GM21515 (cell line): ENCODE data around the gene ACAD8.

Source experiments
- ATAC-seq: cut with Tn5 transposase; IDR thresholded peaks from one replicate; pipeline ENCODE4 v1.9.1; 2021; ENCODE audit not compliant: unreplicated experiment

The ACAD8 gene

DNA sequence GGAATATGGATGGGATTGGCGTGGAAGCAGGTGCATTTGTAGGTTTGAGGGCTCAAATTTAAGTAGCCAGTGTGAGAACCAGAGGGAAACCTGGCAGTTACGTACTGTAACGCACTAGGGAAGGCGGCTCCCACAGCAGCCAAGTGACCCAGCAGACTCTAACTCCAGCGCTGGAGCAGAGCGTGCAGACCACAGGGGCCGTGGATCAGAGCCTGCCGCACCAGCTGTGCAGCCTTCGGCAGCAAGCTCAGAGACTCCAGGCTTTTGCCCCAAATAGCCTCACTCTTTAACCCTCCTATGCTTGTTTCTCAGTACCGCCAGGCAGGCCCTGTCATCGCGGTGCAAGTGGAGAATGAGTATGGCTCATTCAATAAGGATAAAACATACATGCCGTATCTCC lies 35.1 kb downstream of the ACAD8 start:
- ATAC-seq: no peak

DNA sequence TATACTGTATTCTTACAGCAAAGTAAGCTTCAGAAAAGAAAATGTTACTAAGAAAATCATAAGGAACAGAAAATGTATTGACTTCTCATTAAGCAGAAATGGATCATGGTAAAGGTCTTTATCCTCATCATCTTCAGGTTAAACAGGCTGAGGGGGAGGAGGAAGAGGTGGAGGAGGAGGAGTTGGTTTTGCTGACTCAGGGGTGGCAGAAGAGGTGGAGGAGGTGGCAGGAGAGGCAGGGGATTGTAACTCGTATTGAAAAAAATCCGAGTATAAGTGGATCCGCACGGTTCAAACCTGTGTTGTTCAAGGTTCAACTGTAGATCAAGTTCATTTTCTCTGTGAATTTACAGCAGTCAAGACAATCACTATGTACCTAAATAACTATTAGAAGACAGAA lies 35.8 kb downstream of the ACAD8 start:
- no peak for ATAC-seq

DNA sequence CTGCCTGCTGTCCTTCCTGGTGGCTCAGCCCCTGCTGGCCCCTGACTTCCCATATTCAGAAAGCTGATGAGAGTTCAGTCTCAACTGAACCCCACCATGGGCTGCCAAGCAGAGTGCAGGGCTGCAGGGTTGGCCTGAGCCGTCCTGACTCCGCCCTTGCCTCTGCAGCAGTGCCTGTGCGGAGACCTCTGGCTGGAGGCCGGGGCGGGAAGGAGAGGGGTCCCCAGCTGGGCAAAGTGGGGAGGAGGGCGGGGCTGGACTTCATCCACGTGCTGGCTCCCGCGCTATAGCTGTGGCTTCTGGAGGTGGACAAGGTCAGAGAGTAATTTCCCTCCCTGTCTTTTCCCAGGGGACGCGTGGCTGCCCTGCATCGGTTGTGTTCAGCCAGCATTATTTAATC lies 36.4 kb downstream of the ACAD8 start:
- no peak for ATAC-seq

DNA sequence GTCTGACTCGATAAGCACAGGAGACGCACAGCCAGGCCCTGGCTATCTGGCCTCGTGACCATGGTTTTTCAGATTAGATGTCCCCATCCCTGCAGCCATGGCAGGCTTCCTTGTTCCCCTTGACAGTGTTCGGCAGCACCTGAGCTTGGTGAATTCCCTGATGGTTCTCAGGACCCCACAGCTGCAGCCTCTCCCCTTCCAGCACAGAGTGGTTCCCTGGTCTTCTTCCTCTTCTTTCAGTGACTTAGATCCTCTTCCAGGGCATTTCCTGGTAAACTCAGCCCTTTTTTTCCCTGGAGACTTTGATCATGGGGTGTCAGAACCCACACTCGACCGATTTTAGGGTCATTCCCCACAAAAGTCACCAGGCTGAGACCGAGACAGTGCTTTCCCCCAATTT lies 37.3 kb downstream of the ACAD8 start:
- no peak for ATAC-seq

DNA sequence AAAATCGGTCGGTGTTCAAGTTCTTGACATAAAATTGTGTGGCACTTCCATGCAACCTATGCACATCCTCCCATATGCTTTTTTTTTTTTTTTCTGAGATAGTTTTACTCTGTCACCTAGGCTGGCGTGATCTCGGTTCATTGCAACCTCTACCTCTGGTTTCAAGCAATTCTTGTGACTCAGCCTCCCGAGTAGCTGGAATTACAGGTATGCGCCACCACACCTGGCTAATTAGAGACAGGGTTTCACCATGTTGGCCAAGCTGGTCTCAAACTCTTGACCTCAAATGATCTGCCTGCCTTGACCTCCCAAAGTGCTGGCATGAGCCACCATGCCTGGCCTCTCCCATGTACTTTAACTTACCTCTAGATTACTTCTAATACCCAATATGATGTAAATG lies 37.8 kb downstream of the ACAD8 start:
- no peak for ATAC-seq

DNA sequence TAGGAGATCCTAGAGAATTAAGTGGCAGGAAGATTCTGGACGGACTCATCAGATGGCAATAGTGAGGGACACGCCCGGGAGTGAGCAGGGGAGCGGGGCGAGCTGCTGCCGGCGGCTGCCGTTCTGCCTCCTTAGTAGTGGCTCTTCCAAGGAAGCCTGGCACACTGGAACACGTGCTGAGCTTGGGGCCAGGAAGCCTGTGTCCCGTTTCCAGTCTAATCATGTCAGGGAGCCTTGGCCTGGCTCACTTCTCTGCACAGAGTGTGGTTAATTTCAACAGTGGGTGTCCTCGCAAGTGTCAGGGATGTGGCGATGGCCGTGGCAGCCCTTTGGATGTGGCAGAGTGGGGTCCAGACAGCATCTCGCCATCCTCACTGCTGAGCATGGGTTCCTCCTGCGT lies 39.3 kb downstream of the ACAD8 start:
- ATAC-seq: no peak

DNA sequence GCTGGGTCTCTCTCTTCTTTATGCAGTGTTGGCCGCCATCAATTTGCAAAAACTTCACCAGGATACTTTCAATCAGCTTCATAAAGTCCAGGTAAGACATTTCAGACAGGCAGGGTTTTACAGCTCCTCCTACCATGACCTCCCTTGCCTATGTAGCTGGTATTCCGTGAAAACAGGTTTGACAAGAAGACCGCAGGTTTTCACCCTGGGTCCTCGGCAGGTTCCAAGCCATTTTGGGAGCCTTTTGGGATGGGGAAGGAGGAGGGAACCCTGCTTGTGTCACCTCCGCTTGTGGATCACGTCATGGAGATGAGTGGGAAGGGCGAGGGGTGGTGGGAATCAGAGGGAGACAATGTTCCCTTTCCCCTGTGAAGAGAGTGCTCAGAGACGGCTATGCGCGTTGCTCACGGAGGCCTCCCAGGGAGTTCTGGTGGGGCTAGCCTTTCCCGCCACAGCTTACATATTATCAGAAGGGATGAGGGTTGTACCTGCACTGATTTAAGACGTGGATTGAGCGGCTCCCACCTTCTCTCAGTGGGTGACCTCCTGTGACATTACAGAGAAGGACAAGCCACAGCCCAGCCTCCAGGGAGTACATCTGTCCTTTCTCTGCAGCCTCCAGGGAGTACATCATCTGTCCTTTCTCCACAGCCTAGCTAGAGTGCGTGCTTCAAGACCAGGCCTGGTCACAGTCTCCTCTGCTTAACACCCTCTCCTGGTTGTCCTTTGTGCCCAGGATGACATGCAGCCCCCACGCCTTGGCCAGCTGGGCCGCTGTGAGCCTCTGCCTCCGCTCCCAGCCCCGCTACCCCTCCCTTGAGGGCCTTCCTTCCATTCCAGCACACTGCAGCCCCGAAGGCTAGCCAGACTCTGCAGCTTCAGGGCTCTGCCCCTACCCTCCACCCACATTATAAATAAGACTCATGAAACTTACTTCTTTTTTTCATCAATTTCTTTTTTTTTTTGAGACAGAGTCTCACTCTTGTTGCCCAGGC lies 40.0 kb downstream of the ACAD8 start:
- ATAC-seq: no peak

DNA sequence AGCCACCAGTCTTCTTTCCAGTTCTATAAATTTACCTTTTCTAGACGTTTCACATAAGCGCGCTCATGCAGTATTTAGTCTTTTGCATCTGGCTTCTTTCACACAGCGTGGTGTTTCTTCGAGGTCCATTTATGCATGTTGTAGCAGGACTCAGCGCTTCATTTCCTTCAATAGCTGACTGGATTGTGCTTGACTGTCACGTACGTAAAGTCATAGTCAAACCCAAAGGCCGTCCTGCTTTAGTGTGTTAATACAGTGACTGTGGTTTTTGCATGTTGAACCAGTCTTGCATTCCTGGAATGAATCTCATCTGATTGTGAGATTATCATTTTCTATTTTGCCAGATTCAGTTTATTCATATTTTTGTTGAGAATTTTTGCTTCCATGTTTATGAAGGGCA lies 41.3 kb downstream of the ACAD8 start:
- no peak for ATAC-seq

DNA sequence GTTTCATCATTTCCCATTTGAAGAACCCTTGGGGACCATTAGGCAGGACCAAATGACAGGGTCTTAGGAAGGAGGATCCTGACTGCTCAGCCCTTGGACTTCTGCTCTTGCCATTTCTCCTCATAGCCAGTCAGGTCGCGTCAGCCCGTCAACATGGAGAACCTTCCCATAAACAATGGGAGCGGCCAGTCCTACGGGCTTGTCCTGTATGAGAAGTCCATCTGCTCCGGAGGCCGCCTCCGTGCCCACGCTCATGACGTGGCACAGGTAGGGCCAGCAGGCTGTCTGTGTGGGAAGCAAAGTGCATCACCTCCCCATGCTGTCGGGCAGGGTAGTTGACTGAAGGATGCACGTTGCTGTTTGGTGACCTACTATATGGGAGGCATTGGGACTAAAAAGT lies 58.9 kb downstream of the ACAD8 start:
- ATAC-seq: no peak

DNA sequence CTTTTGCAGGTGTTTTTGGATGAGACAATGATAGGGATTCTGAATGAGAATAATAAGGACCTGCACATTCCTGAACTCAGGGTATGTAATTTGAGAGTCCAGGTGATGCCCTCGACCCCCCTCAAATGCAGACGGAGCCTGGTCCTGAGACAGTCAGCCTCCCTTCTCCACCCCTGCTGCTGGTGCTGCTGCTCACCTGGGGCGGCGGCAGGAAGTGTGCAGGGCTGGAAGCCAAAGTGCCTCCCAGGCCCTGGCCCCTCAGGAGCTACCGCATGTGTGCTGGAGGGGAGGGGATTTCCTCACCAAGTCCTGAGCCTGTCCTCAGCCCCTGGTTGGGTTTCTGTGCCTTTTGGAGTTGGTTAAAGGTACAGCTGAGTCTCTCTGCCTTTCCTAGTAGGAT lies 59.4 kb downstream of the ACAD8 start:
- no peak for ATAC-seq

DNA sequence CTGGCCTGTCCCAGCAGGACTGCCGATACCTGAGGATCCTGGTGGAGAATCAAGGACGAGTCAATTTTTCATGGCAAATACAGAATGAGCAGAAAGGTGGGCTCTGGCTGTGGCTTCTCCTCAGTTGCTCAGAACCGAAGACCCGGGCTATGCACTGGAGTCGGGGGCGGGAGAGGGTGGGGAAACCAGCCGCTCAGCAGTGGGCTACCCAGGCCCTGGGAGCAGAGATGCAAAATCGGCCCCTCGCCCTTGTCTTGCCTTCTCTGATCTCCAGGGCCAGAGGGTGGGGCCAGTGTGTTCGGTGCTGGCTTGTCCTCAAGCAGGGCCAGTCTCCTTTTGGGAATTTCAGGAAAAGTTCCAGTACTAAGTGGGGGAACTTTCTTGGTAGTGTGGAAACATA lies 60.0 kb downstream of the ACAD8 start:
- no peak for ATAC-seq

DNA sequence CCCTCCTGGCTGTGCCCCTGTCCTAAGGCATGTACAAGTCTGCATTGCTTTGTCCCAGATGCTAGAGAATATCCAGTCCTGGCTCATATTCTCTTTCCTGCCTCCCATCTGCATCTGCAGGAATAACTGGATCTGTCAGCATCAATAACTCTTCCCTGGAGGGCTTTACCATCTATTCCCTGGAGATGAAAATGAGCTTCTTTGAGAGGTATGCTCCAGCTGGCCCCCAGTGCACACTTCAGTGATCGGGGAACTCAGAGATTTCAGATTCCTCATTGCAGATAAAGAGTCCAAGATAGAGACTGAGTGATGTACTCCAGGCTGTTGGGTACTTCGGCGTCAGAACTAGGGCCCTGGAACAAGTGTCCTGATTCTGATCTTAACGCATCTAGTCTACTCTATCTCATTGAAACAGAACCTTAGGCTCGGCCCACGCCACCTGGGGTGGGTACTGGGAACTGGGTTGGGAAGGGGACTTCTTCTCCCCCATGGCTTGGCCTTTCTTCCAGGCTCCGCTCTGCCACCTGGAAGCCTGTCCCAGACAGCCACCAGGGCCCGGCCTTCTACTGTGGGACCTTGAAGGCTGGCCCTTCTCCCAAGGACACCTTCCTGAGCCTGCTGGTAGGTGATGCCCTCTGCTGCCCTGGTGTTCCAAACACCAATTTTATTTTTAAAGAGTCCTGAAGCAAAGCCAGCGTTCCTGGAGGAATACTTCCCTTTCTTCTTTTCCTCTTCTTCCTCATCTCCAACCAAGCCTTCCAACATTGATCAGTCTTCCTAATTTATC lies 60.6 kb downstream of the ACAD8 start:
- no peak for ATAC-seq
